Stimulated activated CD8-positive, alpha-beta memory T cell treated with anti-CD3 and anti-CD28 coated beads, Interleukin-2, amount 100 ng/mL, for 48 hours (primary cell): ENCODE measurements around the gene UBE2S.

Experiments
- DNase-seq, 2 donors: peaks; one replicate each; pipeline ENCODE4 v3.0.0-alpha.2; 2020; ENCODE audit warnings: low read depth in 2 of 2

Gene UBE2S

GRCh38 chr19:55383279-55384130, 24.1 kb downstream of the UBE2S start:
- DNase-seq, result peak in 1 of 2 donors; percentile 35

DNA sequence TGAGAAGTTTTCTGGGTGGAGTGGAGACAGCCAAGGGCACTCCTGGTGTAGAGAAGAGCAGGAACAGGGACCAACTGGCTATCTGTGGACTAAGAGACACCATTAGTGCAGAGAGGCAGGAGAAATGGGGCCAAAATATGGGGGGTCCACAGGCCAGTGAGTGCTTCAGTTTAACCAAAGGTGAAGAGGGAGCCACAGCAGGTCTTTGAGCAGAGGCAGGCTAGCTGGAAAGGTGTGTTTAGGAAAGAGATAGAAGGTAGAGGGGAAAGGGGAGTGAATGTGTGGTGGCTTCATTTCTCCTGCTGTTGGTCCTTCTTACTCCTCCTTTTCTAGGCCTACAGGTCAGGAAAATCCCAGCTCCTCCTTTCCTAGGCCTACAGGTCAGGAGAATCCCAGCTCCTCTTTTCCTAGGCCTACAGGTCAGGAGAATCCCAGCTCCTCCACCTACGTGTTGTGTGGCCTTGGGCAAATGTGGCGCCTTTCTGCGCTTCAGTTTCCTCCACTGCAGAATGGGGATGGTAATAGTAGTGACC, 25.0 kb downstream of the UBE2S start:
- DNase-seq, result no peak

DNA sequence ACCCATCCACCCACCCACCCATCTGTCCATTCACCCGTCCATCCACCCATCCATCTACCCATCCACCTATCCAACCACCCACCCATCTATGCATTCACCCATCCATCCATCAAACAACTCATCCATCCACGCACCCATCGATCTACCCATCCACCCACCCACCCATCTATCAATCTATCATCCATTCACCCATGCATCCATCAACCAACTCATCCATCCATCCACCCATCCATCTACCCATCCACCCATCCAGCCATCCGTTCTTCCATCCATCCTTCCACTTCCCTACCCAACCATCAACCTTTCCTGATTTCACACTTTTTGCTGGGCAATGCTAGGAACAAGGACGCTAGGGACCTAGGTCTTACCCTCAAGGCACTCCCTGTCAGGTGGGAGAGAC, 25.6 kb downstream of the UBE2S start:
- DNase-seq, result no peak

GRCh38 chr19:55379174-55379573, 28.4 kb downstream of the UBE2S start:
- no peak for DNase-seq

DNA sequence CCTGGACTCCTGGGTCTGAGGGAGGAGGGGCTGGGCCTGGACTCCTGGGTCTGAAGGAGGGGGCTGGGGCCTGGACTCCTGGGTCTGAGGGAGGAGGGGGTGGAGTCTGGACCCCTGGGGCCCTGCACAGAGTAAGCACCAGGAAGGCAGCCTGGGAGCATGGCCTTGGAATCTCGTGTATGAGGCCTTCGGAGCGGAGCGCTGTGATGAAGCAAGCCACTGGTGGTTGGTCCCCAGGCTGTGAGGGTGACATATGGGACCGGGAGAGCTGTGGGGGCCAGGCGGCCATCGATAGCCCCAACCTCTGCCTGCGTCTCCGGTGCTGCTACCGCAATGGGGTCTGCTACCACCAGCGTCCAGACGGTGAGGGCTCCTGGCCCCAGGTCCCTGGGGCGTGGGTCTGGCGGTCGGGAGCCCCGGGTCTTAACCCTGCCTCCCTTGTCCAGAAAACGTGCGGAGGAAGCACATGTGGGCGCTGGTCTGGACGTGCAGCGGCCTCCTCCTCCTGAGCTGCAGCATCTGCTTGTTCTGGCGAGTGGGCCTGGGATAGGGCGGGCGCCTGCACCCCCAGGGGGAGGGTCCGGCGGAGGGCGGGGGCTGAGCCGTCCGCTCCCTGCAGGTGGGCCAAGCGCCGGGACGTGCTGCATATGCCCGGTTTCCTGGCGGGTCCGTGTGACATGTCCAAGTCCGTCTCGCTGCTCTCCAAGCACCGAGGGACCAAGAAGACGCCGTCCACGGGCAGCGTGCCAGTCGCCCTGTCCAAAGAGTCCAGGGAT, 30.0 kb downstream of the UBE2S start:
- DNase-seq, result no peak

DNA sequence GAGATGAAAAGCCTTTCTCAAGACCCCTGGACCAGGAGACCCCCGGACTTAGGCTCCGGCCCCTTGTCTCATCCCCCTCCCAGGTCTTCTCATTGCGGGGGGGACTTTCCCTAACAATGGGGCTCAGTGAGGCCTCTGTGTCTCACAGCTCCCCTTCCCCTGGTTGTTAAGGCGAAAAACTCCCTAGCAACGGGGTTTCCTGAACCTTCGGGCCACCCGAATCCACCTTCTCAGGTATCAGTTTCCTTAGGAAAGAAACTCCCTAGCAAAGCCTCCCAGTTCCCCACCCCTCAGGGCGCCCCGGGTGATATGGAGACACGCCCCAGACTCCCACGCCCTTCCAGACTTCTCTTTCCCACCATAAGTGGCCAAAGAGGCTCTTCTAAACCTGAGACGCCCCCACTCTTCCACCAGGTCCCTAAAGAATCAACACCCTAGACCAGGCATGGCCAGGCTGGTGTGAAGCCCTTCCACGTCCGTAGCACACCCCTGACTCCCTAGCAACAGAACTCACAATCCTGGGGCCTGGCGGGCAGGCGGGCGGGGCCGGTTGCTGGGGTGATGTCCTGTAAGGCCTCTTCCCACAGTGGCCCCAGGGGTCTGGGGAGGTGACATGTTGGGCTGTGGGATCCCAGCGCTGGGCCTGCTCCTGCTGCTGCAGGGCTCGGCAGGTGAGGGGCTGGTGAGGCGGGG, 31.2 kb downstream of the UBE2S start, which contains the start of gene TMEM190:
Gene TMEM190 (plus strand): TSS at position 586 of the 693 bp plus-strand sequence. CDS start 28 bp downstream, at position 614.
- DNase-seq, result no peak

DNA sequence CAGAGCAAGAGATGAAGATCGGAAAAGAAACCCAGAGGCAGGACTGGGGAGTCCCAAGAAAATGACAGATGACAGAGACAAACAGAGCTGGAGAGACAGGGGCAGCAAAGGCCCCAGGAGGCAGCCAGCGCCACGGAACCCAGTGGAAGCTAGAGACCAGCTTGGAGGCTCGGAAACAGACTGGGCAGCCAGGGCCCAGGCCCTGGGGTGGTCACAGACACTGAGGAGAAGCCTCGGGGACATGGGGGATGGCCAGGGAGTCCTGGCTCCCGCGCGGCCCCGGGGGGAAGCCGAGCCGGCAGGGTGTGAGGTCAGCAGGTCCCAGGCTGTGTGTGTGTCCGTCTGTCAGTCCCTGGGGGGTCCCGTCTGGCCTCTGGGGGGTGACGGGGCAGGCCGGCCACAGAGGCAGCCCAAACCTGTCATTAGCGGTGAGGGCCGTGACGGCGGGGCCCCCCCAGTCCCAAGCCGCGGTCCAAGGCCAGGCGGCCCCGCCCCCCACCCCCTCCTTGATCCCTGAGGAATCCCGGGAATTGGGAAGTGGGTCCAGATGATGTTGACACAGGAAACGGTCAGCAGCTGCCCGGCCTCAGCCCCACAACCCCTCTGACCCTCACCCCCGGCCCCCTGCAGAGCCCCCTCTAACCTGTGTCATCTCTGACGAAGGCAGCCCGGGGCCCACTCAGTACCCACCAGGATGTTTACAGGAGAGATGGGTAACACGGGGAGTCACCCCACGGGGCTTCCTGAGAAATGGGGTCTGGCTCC, 33.4 kb downstream of the UBE2S start:
- no peak for DNase-seq

GRCh38 chr19:55373306-55373992, 34.1 kb downstream of the UBE2S start:
- DNase-seq, result no peak

DNA sequence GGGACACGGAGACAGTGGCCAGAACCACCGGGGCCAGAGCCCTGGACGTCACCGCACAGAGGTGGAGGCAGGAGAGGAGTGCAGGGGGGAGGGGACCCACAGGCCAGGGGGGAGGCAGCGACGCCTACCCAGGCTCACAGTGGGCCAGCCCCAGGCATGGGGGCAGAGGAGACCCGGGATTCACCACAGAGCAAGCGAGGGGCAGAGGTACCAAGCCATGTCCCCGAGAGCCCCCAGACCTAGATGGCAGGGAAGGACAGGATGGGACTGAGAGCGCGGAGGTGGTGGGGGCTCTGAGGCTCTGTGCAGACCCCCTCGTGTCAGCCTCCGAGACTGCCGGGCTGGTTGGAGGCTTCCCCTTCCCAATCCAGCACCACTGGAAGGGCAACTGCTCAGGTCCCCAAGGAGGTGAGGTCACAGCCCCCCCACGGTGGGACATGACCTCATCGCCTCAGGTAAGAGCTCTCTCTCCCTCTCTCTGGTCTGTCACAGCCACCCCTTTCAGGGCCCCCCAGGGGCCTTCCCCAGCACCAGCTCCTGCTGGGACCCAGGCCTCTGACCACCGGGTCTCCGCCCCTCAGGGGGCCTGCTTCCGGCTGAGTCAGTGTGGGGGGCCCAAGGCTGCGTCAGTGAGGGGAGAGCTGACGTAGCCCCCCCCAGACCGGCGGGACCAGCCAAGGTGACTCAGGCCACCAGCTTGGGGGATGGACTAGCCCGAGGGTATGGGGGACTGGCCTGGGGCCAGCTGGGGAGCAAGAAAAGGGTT, 35.1 kb downstream of the UBE2S start:
- peak in 1 of 2 donors; percentile 40 for DNase-seq

- DNase-seq, result no peak
Observed at GRCh38 chr19:55370305-55370988, 37.1 kb downstream of the UBE2S start, which contains the start of gene IL11. Gene IL11 (minus strand): TSS chr19:55370463. CDS start chr19:55370310, 153 bp downstream.

- DNase-seq, result peak in 1 of 2 donors; percentile 33
Observed at GRCh38 chr19:55369653-55370304, 37.8 kb downstream of the UBE2S start.

DNA sequence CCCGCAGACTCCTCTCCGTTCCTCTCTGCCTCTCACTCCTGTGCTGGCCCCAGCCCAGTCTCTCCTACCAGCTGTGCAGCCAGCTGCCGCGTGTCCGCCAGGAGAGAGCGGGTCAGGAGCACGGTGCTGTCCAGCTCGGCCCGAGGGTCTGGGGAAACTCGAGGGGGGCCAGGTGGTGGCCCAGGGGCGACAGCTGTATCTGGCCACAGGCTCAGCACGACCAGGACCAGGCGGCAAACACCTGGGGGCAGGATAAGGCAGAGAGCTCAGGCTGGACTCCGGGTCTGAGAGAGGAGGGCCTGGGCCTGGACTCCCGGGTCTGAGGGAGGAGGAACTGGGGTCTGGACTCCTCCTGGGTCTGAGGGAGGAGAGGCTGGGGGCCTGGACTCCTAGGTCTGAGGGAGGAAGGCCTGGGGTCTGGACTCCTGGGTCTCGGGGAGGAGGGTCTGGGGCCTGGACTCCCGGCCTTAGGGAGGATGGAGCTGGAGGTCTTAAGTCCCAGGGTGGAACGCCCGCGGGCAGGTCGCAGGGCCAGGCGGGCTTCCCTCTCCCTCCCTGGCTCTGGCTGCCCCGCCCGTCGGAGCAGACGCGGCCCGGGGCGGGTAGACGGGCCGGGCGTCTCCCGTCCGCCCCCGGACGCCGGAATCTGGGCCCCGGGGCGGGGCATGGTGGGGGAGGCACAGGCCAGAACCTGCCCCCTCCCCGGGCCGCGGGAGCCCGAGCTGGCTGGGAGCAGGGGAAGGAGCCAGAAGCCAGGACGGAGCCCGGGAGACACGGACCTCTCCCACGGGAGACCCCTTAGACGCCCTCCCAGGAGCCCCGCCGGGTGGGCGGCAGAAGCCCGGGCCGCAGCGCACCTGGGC, 38.7 kb downstream of the UBE2S start:
- no peak for DNase-seq

- DNase-seq, result no peak
Observed at GRCh38 chr19:55368106-55368505, 39.5 kb downstream of the UBE2S start.

DNA sequence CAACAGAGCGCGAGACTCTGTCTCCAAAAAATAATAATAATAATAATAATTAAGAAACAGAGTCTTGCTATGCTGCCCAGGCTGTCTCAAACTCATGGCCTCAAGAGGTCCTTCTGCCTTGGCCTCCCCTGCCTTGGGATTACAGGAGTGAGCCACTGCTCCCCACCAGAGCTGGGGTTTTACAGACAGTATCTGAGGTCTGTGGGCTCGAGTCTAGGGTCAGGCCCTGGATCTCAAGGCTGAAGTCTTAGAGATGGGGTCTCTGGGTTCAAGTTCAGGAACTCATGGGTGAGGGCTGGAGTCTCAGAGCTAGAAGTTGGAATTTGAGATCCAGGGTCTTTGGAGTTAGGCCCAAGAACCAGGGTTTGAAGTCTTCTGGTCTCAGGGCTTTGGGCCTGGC, 40.8 kb downstream of the UBE2S start:
- DNase-seq, result no peak

DNA sequence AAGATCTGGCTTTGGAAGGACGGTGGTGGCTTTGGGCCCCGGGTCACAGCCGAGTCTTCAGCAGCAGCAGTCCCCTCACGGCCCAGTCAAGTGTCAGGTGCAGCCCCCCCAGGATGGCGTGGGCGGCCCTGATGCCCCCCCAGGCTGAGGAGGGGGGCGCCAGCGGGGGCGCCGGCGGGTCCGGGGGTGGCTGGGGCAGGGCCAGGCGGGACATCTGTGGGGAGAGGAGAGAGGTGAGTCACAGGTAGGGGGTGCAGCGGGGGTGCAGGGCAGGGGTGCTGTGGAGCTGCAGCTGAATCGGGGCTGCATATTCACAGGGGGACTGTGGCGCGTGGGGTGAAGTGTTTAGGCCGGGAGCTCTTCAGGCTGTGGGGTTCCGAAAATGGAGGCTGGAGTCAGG, 41.6 kb downstream of the UBE2S start:
- DNase-seq, result no peak

- DNase-seq, result no peak
Observed at GRCh38 chr19:55365245-55365644, 42.3 kb downstream of the UBE2S start.

- no peak for DNase-seq
Observed at GRCh38 chr19:55362990-55363716, 44.4 kb downstream of the UBE2S start, which contains the start of gene GARIN5B. Gene GARIN5B (minus strand): TSS chr19:55363260. CDS start chr19:55363066, 194 bp downstream.
